ENCODE data around the gene SEZ6L.

SEZ6L gene

GRCh38 chr22:26431261-26431995 lies 262.2 kb downstream of the SEZ6L start:
- Histone ChIP-seq H3K4me3 (ENCODE audit: low read depth in 1 of 2, low read length in 2 of 2) (no peak overlapping the region), H3K27me3 (ENCODE audit: insufficient read depth, low read length, poor library complexity) (no peaks in the 10 kb centered on the region), H3K27ac (ENCODE audit: low read length) (no peak overlapping the region; the same call in 1 of the 2 replicates), H4K20me1 (ENCODE audit: insufficient read depth, low read length) (no peaks in the 10 kb centered on the region), H2AFZ (ENCODE audit: low read depth, low read length) (no peak overlapping the region), H3K79me2 (ENCODE audit: insufficient read depth, low read length) (no peaks in the 10 kb centered on the region), H3K4me1 (ENCODE audit: insufficient read depth, low read length) (peaks cover 32% of the 10 kb centered on the region), H3K36me3 (ENCODE audit: insufficient read depth, low read length) (peaks cover 8% of the 10 kb centered on the region; the same call in 1 of the 2 replicates), H3K9ac (ENCODE audit: low read depth, low read length) (no peak overlapping the region), H3K9me3 (ENCODE audit: insufficient read depth, low read length, severe bottlenecking) (no peaks in the 10 kb centered on the region), H3K4me2 (ENCODE audit: insufficient read depth, low read length) (no peak overlapping the region)
- ATAC-seq (ENCODE audit: insufficient read depth, low read depth) (no peak), DNase-seq (no peak)
- TF ChIP-seq CTCF (IDR thresholded peaks at IDR 0.05; ENCODE audit: borderline replicate concordance, extremely low read depth, low read length, poor library complexity, severe bottlenecking) (no peak), EZH2 (IDR thresholded peaks at IDR 0.05; ENCODE audit: borderline replicate concordance, low read depth, low read length, severe bottlenecking) (no peak)

- Histone ChIP-seq H3K9ac (ENCODE audit: low read depth, low read length) (no peak overlapping the region), H3K4me3 (ENCODE audit: low read depth in 1 of 2, low read length in 2 of 2) (no peak overlapping the region)
These were observed 263.5 kb downstream of the SEZ6L start for GRCh38 chr22:26432619-26433311.

More at GRCh38 chr22:26432619-26433311, 263.5 kb downstream of the SEZ6L start:
- Histone ChIP-seq H3K27ac (ENCODE audit: low read length) (no peak overlapping the region), H3K79me2 (ENCODE audit: insufficient read depth, low read length) (no peaks in the 10 kb centered on the region), H3K4me1 (ENCODE audit: insufficient read depth, low read length) (peaks cover 30% of the 10 kb centered on the region), H3K9me3 (ENCODE audit: insufficient read depth, low read length, severe bottlenecking) (no peaks in the 10 kb centered on the region), H3K27me3 (ENCODE audit: insufficient read depth, low read length, poor library complexity) (no peaks in the 10 kb centered on the region), H3K36me3 (ENCODE audit: insufficient read depth, low read length) (peaks cover 8% of the 10 kb centered on the region; the same call in 1 of the 2 replicates), H3K4me2 (ENCODE audit: insufficient read depth, low read length) (no peak overlapping the region), H4K20me1 (ENCODE audit: insufficient read depth, low read length) (0 out of 2 replicates have a peak, but pooled peaks cover 3% of the 10 kb centered on the region), H2AFZ (ENCODE audit: low read depth, low read length) (no peak overlapping the region)
- DNase-seq (no peak), ATAC-seq (ENCODE audit: insufficient read depth, low read depth) (no peak)
- no peak for TF ChIP-seq EZH2 (IDR thresholded peaks at IDR 0.05; ENCODE audit: borderline replicate concordance, low read depth, low read length, severe bottlenecking)
- TF ChIP-seq CTCF (IDR thresholded peaks at IDR 0.05; ENCODE audit: borderline replicate concordance, extremely low read depth, low read length, poor library complexity, severe bottlenecking): no peak

All from DND-41 (cell line).